NT2/D1 (cell line): ENCODE data around the gene PBX1.

Source experiments
- SUZ12 ChIP-seq: IDR thresholded peaks from 2 replicates; pipeline ENCODE4 v1.6.1; 2011; ENCODE audit not compliant: insufficient read length, insufficient read depth; ENCODE audit errors: extremely low read depth
- YY1 ChIP-seq: IDR thresholded peaks from 2 replicates; pipeline ENCODE4 v1.6.1; 2011; ENCODE audit not compliant: insufficient read length, insufficient read depth

DNA sequence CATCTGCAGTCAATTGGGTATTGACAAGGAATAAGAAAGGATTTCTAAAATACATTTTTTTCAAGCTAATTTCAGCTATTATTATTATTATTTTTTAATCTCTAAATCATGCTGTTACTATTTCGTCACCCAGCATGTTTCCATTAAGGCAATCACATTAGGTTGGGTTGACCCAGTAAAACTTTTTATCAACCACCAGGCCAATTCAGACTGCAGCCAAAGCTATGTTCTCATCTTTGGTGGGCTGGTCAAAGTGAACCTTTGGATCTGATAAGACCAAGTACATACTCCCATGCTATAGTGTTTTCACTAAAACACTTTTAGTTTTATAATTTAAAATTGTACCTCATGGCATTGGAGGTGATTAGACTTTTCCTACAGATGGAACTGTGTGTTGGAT lies 198.6 kb downstream of the PBX1 start:
- TF ChIP-seq YY1 (no peak), SUZ12 (no peak)
